ENCODE measurements around the gene GPAM.
"Not testable (repeated sequence)": the region's sequence is repeated elsewhere in the genome, so short reads cannot be mapped to it uniquely, and the experiment has no call there.

GPAM gene

GRCh38 chr10:112203328-112204076 lies 19.9 kb upstream of the GPAM start:
- Histone ChIP-seq H3K36me3 (ENCODE audit: insufficient read depth, low read length) (no peaks in the 10 kb centered on the region), H3K9ac (ENCODE audit: low read depth, low read length) (no peak overlapping the region), H3K4me1 (ENCODE audit: insufficient read depth, low read length) (no peaks in the 10 kb centered on the region), H3K9me3 (ENCODE audit: control insufficient read depth, insufficient read depth, low read length) (no peaks in the 10 kb centered on the region)

DNA sequence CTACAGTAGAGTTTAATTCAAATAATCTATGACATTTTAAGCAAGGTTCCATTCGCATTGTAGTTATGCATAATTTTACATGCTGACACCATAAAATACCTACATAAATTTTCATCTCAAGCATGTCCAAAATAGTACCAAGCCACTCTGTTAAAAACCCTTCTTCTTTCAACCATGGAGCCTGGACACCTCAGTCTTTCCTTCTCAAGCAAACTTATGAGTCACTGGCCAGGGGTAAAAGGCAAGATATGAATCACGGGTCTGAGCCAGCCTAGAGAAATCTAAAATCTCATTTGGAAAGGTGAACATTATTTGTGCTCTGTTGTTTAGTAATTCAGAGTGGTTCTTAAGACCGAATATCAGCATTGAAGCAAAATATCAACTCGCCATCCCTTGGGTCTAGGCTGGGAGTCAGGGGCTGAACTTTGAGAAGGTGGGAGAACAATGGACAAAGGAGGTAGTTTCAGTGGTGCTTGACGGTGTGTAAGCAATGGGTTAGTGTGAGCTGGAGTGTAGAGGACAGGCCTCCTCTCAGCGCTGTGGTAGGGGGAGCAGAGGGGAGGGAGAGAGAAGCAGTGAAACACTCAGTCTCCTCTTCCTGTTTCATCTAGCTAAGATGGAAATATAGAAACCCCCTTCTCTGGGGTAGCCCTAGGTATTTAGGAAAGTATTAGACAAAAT lies 19.1 kb upstream of the GPAM start:
- Histone ChIP-seq H3K9me3 (ENCODE audit: control insufficient read depth, insufficient read depth, low read length) (no peaks in the 10 kb centered on the region), H3K9ac (ENCODE audit: low read depth, low read length) (no peak overlapping the region), H3K36me3 (ENCODE audit: insufficient read depth, low read length) (no peaks in the 10 kb centered on the region), H3K4me1 (ENCODE audit: insufficient read depth, low read length) (no peaks in the 10 kb centered on the region)

GRCh38 chr10:112202076-112202475 lies 18.5 kb upstream of the GPAM start:
- no peaks in the 10 kb centered on the region for H3K4me1 ChIP-seq (ENCODE audit: insufficient read depth, low read length)
- no peaks in the 10 kb centered on the region for H3K36me3 ChIP-seq (ENCODE audit: insufficient read depth, low read length)
- H3K9me3 ChIP-seq (ENCODE audit: control insufficient read depth, insufficient read depth, low read length): no peaks in the 10 kb centered on the region
- H3K9ac ChIP-seq (ENCODE audit: low read depth, low read length): no peak overlapping the region

DNA sequence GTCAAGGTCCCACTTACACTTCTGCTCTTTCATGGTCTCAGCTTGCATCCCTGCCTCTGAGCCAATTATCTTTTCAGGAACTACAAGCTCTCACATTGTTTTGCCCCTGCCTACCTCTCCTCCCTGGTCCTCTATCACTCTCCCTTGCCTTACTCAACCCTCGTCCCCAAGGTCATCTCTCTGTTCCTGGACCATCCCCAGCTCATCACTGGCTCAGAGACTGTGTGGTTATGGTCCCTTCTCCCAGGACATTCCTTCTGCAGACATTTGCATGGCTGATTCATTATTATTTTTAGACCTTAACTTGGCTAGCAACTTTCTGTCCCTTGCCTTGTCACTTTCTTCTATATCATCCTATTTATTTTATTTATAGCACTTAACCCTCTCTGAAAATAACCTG lies 17.8 kb upstream of the GPAM start:
- Histone ChIP-seq H3K9me3 (ENCODE audit: control insufficient read depth, insufficient read depth, low read length) (no peaks in the 10 kb centered on the region), H3K4me1 (ENCODE audit: insufficient read depth, low read length) (no peaks in the 10 kb centered on the region), H3K36me3 (ENCODE audit: insufficient read depth, low read length) (no peaks in the 10 kb centered on the region), H3K9ac (ENCODE audit: low read depth, low read length) (no peak overlapping the region)

DNA sequence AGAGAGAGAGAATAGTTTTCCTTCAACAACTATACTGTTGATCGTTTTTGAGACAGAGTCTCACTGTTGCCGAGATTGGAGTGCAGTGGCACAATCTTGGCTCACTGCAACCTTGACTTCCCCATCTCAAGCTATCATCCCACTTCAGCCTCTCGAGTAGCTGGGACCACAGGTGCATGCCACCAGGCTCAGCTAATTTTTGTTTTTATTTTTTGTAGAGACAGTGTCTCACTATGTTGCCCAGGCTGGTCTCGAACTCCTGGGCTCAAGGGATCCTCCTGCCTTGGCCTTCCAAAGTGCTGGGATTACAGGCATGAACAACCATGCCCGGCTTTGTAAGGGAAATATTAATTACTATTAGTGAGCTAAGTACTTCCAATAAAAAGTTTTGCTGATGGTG lies 16.7 kb upstream of the GPAM start:
- not testable (repeated sequence) for H3K9ac ChIP-seq (ENCODE audit: low read depth, low read length); H3K36me3 ChIP-seq (ENCODE audit: insufficient read depth, low read length); H3K4me1 ChIP-seq (ENCODE audit: insufficient read depth, low read length); H3K9me3 ChIP-seq (ENCODE audit: control insufficient read depth, insufficient read depth, low read length)

- H3K4me1 ChIP-seq (ENCODE audit: insufficient read depth, low read length); H3K9ac ChIP-seq (ENCODE audit: low read depth, low read length); H3K36me3 ChIP-seq (ENCODE audit: insufficient read depth, low read length); H3K9me3 ChIP-seq (ENCODE audit: control insufficient read depth, insufficient read depth, low read length): not testable (repeated sequence)
These were observed 14.1 kb upstream of the GPAM start for GRCh38 chr10:112197662-112198061.

- Histone ChIP-seq H3K36me3 (ENCODE audit: insufficient read depth, low read length) (no peaks in the 10 kb centered on the region), H3K9me3 (ENCODE audit: control insufficient read depth, insufficient read depth, low read length) (no peaks in the 10 kb centered on the region), H3K4me1 (ENCODE audit: insufficient read depth, low read length) (no peaks in the 10 kb centered on the region), H3K9ac (ENCODE audit: low read depth, low read length) (no peak overlapping the region)
These were observed 11.7 kb upstream of the GPAM start for GRCh38 chr10:112195224-112195623.

DNA sequence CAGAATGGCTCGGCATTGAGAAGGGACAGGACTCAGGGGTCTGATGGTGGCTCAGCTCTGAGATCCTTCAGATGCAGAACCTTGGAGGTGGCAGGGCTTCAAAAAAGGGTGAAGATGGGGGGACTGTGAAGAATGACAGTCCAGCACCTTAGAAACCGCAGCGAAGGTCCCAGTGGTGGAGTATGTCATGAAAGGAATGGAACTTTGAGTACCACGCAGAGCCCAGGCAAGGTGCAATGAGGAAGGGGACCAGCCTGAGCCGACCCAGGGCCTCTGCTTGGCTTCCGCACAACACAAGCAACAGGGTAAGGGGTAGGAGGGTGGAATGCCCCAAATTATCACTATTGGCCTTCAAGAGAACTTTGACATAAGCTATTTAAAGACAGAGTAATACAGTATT lies 8.2 kb upstream of the GPAM start:
- no peak overlapping the region for H3K9ac ChIP-seq (ENCODE audit: low read depth, low read length)
- no peaks in the 10 kb centered on the region for H3K9me3 ChIP-seq (ENCODE audit: control insufficient read depth, insufficient read depth, low read length)
- H3K4me1 ChIP-seq (ENCODE audit: insufficient read depth, low read length): no peaks in the 10 kb centered on the region
- no peaks in the 10 kb centered on the region for H3K36me3 ChIP-seq (ENCODE audit: insufficient read depth, low read length)

- Histone ChIP-seq H3K9me3 (ENCODE audit: control insufficient read depth, insufficient read depth, low read length) (no peaks in the 10 kb centered on the region), H3K9ac (ENCODE audit: low read depth, low read length) (no peak overlapping the region), H3K36me3 (ENCODE audit: insufficient read depth, low read length) (no peaks in the 10 kb centered on the region), H3K4me1 (ENCODE audit: insufficient read depth, low read length) (no peaks in the 10 kb centered on the region)
These were observed 7.6 kb upstream of the GPAM start for GRCh38 chr10:112191041-112191590.

GRCh38 chr10:112189465-112189864 lies 5.9 kb upstream of the GPAM start:
- no peaks in the 10 kb centered on the region for H3K9me3 ChIP-seq (ENCODE audit: control insufficient read depth, insufficient read depth, low read length)
- no peaks in the 10 kb centered on the region for H3K36me3 ChIP-seq (ENCODE audit: insufficient read depth, low read length)
- H3K4me1 ChIP-seq (ENCODE audit: insufficient read depth, low read length): no peaks in the 10 kb centered on the region
- no peak overlapping the region for H3K9ac ChIP-seq (ENCODE audit: low read depth, low read length)

DNA sequence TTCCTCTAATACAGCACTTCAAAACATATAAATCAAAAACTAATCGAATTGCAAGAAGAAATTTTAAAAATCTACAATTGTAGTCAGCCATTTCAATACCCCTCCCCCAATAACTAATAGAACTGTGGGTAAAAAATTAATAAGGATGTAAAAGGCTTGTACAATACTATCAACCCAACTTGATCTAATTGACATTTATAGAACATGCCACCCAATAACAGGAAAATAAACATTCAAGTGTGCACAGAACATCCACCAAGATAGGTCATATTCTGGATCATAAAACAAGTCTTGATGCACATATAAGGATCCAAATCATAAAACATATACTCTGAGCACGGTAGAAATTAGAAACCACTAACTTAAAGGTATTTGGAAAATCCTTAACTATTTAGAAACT lies 4.0 kb upstream of the GPAM start:
- Histone ChIP-seq H3K36me3 (ENCODE audit: insufficient read depth, low read length) (no peaks in the 10 kb centered on the region), H3K4me1 (ENCODE audit: insufficient read depth, low read length) (no peaks in the 10 kb centered on the region), H3K9ac (ENCODE audit: low read depth, low read length) (no peak overlapping the region), H3K9me3 (ENCODE audit: control insufficient read depth, insufficient read depth, low read length) (no peaks in the 10 kb centered on the region)

DNA sequence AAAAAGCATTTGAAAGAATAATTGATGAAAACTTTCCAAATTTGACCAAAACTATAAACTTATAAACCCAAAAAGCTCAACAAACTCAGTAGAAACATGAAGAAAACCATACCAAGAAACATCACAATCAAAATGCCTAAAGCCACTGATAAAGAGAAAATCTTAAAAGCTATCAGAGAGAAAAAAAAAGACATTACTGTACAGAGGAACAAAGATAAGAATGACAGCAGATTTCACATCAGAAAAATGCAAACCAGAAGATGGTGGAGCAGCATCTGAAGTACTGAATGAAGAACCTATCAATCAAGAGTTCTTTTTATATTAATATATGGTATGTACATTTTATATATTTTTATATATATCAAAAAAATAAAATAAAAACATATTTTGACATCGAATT lies 2.4 kb upstream of the GPAM start:
- Histone ChIP-seq H3K9me3 (ENCODE audit: control insufficient read depth, insufficient read depth, low read length) (no peaks in the 10 kb centered on the region), H3K4me1 (ENCODE audit: insufficient read depth, low read length) (no peaks in the 10 kb centered on the region), H3K9ac (ENCODE audit: low read depth, low read length) (no peak overlapping the region), H3K36me3 (ENCODE audit: insufficient read depth, low read length) (no peaks in the 10 kb centered on the region)

GRCh38 chr10:112184379-112184778 lies 814 bp upstream of the GPAM start:
- Histone ChIP-seq H3K36me3 (ENCODE audit: insufficient read depth, low read length) (peaks cover 3% of the 10 kb centered on the region; the same call in 1 of the 2 replicates), H3K9ac (ENCODE audit: low read depth, low read length) (peak overlapping the region; percentile 58; the same call in 1 of the 2 replicates), H3K9me3 (ENCODE audit: control insufficient read depth, insufficient read depth, low read length) (no peaks in the 10 kb centered on the region), H3K4me1 (ENCODE audit: insufficient read depth, low read length) (no peaks in the 10 kb centered on the region)

DNA sequence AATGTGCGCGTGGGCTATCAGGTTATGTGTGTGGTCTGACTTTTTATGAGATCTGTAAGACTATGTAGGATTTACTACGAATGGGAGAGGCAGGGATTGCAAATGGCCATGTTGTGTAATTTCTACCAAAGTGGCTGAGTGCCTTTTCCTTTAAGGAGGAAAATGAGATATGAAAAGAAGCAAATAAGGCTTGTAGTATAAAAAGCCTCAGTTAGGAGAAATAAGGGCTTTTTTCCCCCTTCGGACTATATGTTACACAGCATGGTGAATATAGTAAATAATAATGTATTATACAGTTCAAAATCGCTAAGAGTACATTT lies 447 bp upstream of the GPAM start:
- peaks cover 3% of the 10 kb centered on the region; the same call in 1 of the 2 replicates for H3K36me3 ChIP-seq (ENCODE audit: insufficient read depth, low read length)
- H3K4me1 ChIP-seq (ENCODE audit: insufficient read depth, low read length): no peaks in the 10 kb centered on the region
- H3K9ac ChIP-seq (ENCODE audit: low read depth, low read length): peak overlapping the region; percentile 58
- no peaks in the 10 kb centered on the region for H3K9me3 ChIP-seq (ENCODE audit: control insufficient read depth, insufficient read depth, low read length)

DNA sequence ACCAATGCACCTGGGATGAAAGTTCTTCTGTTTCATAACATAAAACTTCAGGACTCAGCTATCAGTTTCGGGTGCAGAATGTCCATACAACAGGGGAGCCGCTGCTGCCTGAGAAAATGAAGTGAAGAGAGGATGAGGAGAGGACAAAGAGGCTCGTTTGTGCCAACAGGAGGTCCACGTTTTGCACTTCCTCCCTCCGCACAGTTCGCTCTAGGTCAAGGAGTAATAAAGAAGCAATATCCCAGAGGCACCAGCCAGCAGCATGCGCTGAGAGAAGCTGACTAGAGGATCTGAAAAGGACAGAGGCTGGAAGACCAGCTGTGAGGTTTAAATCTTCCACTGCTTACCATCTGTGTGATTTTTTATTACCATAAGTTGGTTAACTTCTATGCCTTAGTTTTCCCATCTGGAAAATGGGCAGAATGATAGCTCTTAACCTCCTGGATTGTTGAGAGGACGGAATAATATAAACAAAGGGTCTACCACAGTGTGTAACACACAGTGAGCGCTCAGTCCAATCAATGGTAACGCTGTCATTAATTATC lies 709 bp downstream of the GPAM start:
- H3K4me1 ChIP-seq (ENCODE audit: insufficient read depth, low read length): no peaks in the 10 kb centered on the region
- peak overlapping the region; percentile 58 for H3K9ac ChIP-seq (ENCODE audit: low read depth, low read length)
- H3K36me3 ChIP-seq (ENCODE audit: insufficient read depth, low read length): peaks cover 3% of the 10 kb centered on the region; the same call in 1 of the 2 replicates
- H3K9me3 ChIP-seq (ENCODE audit: control insufficient read depth, insufficient read depth, low read length): no peaks in the 10 kb centered on the region
